ENCODE measurements around the gene SLC8A1. TPM values are rescaled to one million over a fixed set of nuclear protein-coding genes. Genes with fewer than 3 reads are reported as not detected.

The SLC8A1 gene
- total and polyA plus RNA-seq, 2 donors (not counting 1 experiment from before 2014, with no cell fraction given): 0.07 to 0.20 TPM

GRCh38 chr2:40258135-40258457 lies 193.8 kb downstream of the SLC8A1 start:
- POLR2A ChIA-PET: no interaction called here
- intact Hi-C loops (cut with micrococcal nuclease): no loop called here
- DNase-seq: no peak
- H3K36me3 ChIP-seq (replicated peaks in 1 of 2; ENCODE audit: control extremely low read depth in 1 of 2, control insufficient read depth in 1 of 2, extremely low read depth in 1 of 2, insufficient read depth in 2 of 2, low read length in 1 of 2): no peaks in the 10 kb centered on the region
- H3K4me1 Mint-ChIP-seq: peaks cover 2% of the 10 kb centered on the region
- H3K4me1 ChIP-seq (ENCODE audit: control insufficient read depth in 2 of 2, insufficient read depth in 2 of 2, low read length in 2 of 2): no peaks in the 10 kb centered on the region
- H3K4me3 Mint-ChIP-seq: no peak overlapping the region
- no peak for TF ChIP-seq CTCF (IDR thresholded peaks at IDR 0.05)
- TF ChIP-seq EZH2 (IDR thresholded peaks at IDR 0.05; ENCODE audit: borderline replicate concordance, insufficient read depth, low read depth, low read length, poor library complexity, severe bottlenecking): no peak
- no peaks in the 10 kb centered on the region for H3K9me3 ChIP-seq (ENCODE audit: control extremely low read depth in 1 of 3, control insufficient read depth in 2 of 3, insufficient read depth in 1 of 3, low read length in 2 of 3)
- H2AFZ ChIP-seq (ENCODE audit: insufficient read depth, low read depth, low read length, poor library complexity, severe bottlenecking): no peak overlapping the region
- no peaks in the 10 kb centered on the region for H4K20me1 ChIP-seq (ENCODE audit: control insufficient read depth, insufficient read depth, low read length, poor library complexity, severe bottlenecking)
- H3K4me3 ChIP-seq (ENCODE audit: control extremely low read depth in 1 of 5, extremely low read depth in 1 of 5, insufficient read depth in 1 of 5, low read depth in 2 of 5, low read length in 4 of 5): no peak overlapping the region
- no peak overlapping the region for H3K4me2 ChIP-seq (replicated peaks; ENCODE audit: low read depth, low read length, poor library complexity, severe bottlenecking)
- no peaks in the 10 kb centered on the region for H3K9me3 Mint-ChIP-seq (ENCODE audit: insufficient read depth)
- ATAC-seq (ENCODE audit: low read depth): no peak
- H3K9ac ChIP-seq (ENCODE audit: low read length): no peak overlapping the region
- H3K27me3 ChIP-seq (replicated peaks in 1 of 4; ENCODE audit: control extremely low read depth in 1 of 4, control insufficient read depth in 3 of 4, insufficient read depth in 4 of 4, low read length in 3 of 4): no peaks in the 10 kb centered on the region
- H3K27me3 Mint-ChIP-seq: no peaks in the 10 kb centered on the region
- 95% methylated on average over 2 of the region's 4 CpGs for WGBS (ENCODE audit: insufficient coverage)
- no peak overlapping the region for H3K27ac ChIP-seq (ENCODE audit: low read length in 2 of 2)
- CTCF ChIA-PET: no interaction called here
- H3K79me2 ChIP-seq (ENCODE audit: control insufficient read depth, insufficient read depth, low read length): no peaks in the 10 kb centered on the region
- H3K27ac Mint-ChIP-seq: no peak overlapping the region

- H3K9ac ChIP-seq (ENCODE audit: low read length): no peak overlapping the region
- WGBS (ENCODE audit: insufficient coverage): no CpG with 5 or more reads among the region's 7 CpGs
- H3K27me3 Mint-ChIP-seq: no peaks in the 10 kb centered on the region
- H3K4me3 ChIP-seq (ENCODE audit: control extremely low read depth in 1 of 5, extremely low read depth in 1 of 5, insufficient read depth in 1 of 5, low read depth in 2 of 5, low read length in 4 of 5): no peak overlapping the region
- H3K4me1 ChIP-seq (ENCODE audit: control insufficient read depth in 2 of 2, insufficient read depth in 2 of 2, low read length in 2 of 2): no peaks in the 10 kb centered on the region
- H3K36me3 ChIP-seq (replicated peaks in 1 of 2; ENCODE audit: control extremely low read depth in 1 of 2, control insufficient read depth in 1 of 2, extremely low read depth in 1 of 2, insufficient read depth in 2 of 2, low read length in 1 of 2): no peaks in the 10 kb centered on the region
- ChIA-PET CTCF (interaction anchor here (0.8 kb wide), 1 partner anchor 10 kb away, joined by 3 read pairs; no protein-coding TSS in a partner anchor), POLR2A (no interaction called here)
- H3K79me2 ChIP-seq (ENCODE audit: control insufficient read depth, insufficient read depth, low read length): no peaks in the 10 kb centered on the region
- H4K20me1 ChIP-seq (ENCODE audit: control insufficient read depth, insufficient read depth, low read length, poor library complexity, severe bottlenecking): no peaks in the 10 kb centered on the region
- no peaks in the 10 kb centered on the region for H3K9me3 Mint-ChIP-seq (ENCODE audit: insufficient read depth)
- ATAC-seq (ENCODE audit: low read depth): no peak
- no peak overlapping the region for H3K27ac ChIP-seq (ENCODE audit: low read length in 2 of 2)
- no peak for TF ChIP-seq CTCF (IDR thresholded peaks at IDR 0.05)
- no peak for TF ChIP-seq EZH2 (IDR thresholded peaks at IDR 0.05; ENCODE audit: borderline replicate concordance, insufficient read depth, low read depth, low read length, poor library complexity, severe bottlenecking)
- no peaks in the 10 kb centered on the region for H3K27me3 ChIP-seq (replicated peaks in 1 of 4; ENCODE audit: control extremely low read depth in 1 of 4, control insufficient read depth in 3 of 4, insufficient read depth in 4 of 4, low read length in 3 of 4)
- no peak overlapping the region for H3K27ac Mint-ChIP-seq
- H3K9me3 ChIP-seq (ENCODE audit: control extremely low read depth in 1 of 3, control insufficient read depth in 2 of 3, insufficient read depth in 1 of 3, low read length in 2 of 3): no peaks in the 10 kb centered on the region
- no peak overlapping the region for H2AFZ ChIP-seq (ENCODE audit: insufficient read depth, low read depth, low read length, poor library complexity, severe bottlenecking)
- intact Hi-C loops (cut with micrococcal nuclease): no loop called here
- H3K4me1 Mint-ChIP-seq: peaks cover 2% of the 10 kb centered on the region
- H3K4me2 ChIP-seq (replicated peaks; ENCODE audit: low read depth, low read length, poor library complexity, severe bottlenecking): no peak overlapping the region
- H3K4me3 Mint-ChIP-seq: no peak overlapping the region
- DNase-seq: no peak
These were observed 194.4 kb downstream of the SLC8A1 start for GRCh38 chr2:40257340-40258134.

All from B cell (primary cell).